Osteocyte (in vitro differentiated cells): ENCODE measurements around the gene ACBD4. TPM values are rescaled to one million over a fixed set of nuclear protein-coding genes. Genes with fewer than 3 reads are reported as not detected.

Experiments used
- DNase-seq: peaks from one replicate; pipeline ENCODE4 v3.0.0; 2021; ENCODE audit warnings: mixed read lengths; ENCODE audit not compliant: unreplicated experiment; ENCODE audit errors: extremely low spot score
- H3K27ac Mint-ChIP-seq: one replicate; pipeline ENCODE4 v1.8.0; 2021; ENCODE audit warnings: mild to moderate bottlenecking, mixed read lengths; ENCODE audit not compliant: unreplicated experiment
- H3K27me3 Mint-ChIP-seq: one replicate; pipeline ENCODE4 v1.8.0; 2021; ENCODE audit warnings: mixed read lengths; ENCODE audit not compliant: unreplicated experiment
- H3K36me3 Mint-ChIP-seq: one replicate; pipeline ENCODE4 v1.8.0; 2021; ENCODE audit warnings: mixed read lengths; ENCODE audit not compliant: unreplicated experiment
- H3K4me1 Mint-ChIP-seq: one replicate; pipeline ENCODE4 v1.8.0; 2021; ENCODE audit warnings: mixed read lengths; ENCODE audit not compliant: unreplicated experiment
- H3K4me3 Mint-ChIP-seq: one replicate; pipeline ENCODE4 v1.8.0; 2021; ENCODE audit warnings: mild to moderate bottlenecking, moderate library complexity, mixed read lengths; ENCODE audit not compliant: unreplicated experiment
- H3K9me3 Mint-ChIP-seq: one replicate; pipeline ENCODE4 v1.8.0; 2021; ENCODE audit warnings: mixed read lengths; ENCODE audit not compliant: unreplicated experiment
- total RNA-seq: library from RNA; stranded (reverse); gene quantifications from 2 replicates; pipeline ENCODE4 v1.2.1, GENCODE V29; 2021
- TF ChIP-seq, protein P1 (sequence below): fragments of 200-600 bp; sonication (generic); IDR thresholded peaks from 2 replicates; pipeline ENCODE4 v1.5.0; 2021; ENCODE audit warnings: antibody characterized with exemption, mild to moderate bottlenecking, moderate library complexity

Gene ACBD4
- total RNA-seq, 1 donor from 2014 or later = 8.1 TPM

DNA sequence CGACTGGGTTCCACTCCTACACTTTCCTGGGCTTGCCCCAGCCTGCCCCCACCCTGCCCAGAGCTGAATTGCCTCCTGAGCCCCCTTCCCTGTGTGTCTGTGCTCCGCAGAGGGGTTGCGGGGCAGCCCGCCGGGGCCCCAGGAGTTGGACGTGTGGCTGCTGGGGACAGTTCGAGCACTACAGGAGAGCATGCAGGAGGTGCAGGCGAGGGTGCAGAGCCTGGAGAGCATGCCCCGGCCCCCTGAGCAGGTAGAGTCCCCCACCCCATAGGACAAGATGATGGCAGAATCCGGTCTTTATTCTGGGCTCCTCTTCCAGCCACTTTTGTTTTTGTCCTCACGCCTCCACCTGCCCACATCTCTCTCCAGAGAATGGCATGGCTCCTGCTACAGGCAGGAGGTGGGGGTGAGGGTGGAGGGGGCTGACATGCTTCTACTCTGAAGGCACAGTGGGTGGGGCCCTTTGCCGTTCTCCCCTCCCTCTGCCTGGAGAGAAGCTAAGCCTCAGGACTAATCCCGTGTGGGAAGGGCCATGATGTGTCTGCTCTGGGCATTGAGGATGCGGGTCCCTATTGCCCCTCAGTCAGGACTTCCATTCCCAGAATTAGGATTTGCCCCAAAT lies 3.5 kb downstream of the ACBD4 start:
- Mint-ChIP-seq H3K4me3 (no peak overlapping the region), H3K9me3 (no peaks in the 10 kb centered on the region), H3K36me3 (no peaks in the 10 kb centered on the region), H3K4me1 (peaks cover 13% of the 10 kb centered on the region), H3K27me3 (no peaks in the 10 kb centered on the region), H3K27ac (no peak overlapping the region)
- no peak for DNase-seq
- TF ChIP-seq, protein P1, sequence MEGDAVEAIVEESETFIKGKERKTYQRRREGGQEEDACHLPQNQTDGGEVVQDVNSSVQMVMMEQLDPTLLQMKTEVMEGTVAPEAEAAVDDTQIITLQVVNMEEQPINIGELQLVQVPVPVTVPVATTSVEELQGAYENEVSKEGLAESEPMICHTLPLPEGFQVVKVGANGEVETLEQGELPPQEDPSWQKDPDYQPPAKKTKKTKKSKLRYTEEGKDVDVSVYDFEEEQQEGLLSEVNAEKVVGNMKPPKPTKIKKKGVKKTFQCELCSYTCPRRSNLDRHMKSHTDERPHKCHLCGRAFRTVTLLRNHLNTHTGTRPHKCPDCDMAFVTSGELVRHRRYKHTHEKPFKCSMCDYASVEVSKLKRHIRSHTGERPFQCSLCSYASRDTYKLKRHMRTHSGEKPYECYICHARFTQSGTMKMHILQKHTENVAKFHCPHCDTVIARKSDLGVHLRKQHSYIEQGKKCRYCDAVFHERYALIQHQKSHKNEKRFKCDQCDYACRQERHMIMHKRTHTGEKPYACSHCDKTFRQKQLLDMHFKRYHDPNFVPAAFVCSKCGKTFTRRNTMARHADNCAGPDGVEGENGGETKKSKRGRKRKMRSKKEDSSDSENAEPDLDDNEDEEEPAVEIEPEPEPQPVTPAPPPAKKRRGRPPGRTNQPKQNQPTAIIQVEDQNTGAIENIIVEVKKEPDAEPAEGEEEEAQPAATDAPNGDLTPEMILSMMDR = no peak

DNA sequence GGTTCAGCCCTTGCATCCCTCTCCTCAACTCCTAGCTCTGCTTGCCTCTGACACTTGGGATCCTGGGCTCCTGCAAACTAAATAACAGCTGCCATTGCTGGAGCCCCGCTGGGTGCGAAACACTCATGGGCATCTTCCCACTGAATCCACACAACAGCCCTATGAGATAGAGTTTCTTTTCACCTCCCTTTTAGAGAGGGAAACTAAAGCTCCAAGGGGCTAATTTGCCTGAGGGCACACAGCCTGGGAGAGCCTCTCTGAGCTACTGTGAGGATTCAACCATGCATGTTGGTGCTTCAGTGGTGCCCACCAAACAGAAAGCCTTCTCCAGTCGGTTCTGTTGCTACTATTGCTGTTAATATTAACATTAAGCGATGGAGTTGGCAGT lies 4.0 kb downstream of the ACBD4 start:
- no peak overlapping the region for H3K27ac Mint-ChIP-seq
- H3K36me3 Mint-ChIP-seq = no peaks in the 10 kb centered on the region
- no peaks in the 10 kb centered on the region for H3K27me3 Mint-ChIP-seq
- H3K9me3 Mint-ChIP-seq = no peaks in the 10 kb centered on the region
- H3K4me1 Mint-ChIP-seq = peaks cover 13% of the 10 kb centered on the region
- H3K4me3 Mint-ChIP-seq = no peak overlapping the region
- TF ChIP-seq, protein P1 = no peak
- no peak for DNase-seq

DNA sequence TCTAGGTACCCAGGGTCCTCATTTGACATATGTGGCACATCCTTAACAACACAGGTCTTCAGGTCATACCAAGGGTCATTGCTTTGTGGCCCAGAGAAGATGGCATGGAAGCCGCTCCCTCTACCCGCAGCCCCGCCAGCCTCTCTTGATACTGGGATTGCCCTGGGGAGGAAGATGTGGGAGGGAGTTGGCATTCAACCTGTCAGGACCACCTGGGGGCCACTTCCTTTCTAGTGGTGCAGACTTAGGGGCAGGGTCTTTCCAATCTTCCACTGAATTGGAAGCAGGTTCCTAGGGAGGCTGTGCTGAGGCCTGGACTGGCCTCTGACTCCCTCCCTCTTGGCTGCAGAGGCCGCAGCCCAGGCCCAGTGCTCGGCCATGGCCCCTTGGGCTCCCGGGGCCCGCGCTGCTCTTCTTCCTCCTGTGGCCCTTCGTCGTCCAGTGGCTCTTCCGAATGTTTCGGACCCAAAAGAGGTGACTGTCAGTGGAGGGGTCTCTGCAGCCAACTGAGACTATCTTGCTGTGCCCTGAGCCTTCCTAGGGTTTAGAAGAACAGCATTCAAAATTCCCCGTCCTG lies 7.7 kb downstream of the ACBD4 start:
- H3K36me3 Mint-ChIP-seq = no peaks in the 10 kb centered on the region
- peaks cover 16% of the 10 kb centered on the region for H3K4me1 Mint-ChIP-seq
- no peaks in the 10 kb centered on the region for H3K9me3 Mint-ChIP-seq
- TF ChIP-seq, protein P1 = no peak
- H3K27me3 Mint-ChIP-seq = no peaks in the 10 kb centered on the region
- no peak overlapping the region for H3K4me3 Mint-ChIP-seq
- no peak overlapping the region for H3K27ac Mint-ChIP-seq
- no peak for DNase-seq

DNA sequence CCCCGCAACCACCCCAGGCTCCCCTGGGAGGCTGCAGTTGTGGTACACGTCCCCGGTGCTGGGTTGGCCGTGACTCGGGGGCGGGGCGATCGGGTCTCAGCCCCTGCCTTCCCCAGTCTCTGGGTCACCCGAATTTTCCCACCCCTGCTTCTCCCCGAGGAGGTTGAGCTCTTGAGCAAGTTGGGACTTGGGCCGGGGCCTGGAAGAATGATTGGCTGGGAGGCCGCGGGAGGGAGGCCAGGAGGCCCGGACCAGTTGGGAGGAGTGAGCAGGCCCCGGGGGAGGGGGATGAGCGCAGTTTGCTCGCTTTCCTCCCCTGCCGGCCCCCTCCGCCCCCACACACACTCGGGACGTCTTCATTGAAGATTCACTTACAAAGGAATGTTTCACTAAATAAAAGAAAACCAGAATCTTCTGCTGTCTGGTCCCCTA lies 8.3 kb downstream of the ACBD4 start:
- Mint-ChIP-seq H3K4me1 (peaks cover 16% of the 10 kb centered on the region), H3K4me3 (no peak overlapping the region), H3K36me3 (no peaks in the 10 kb centered on the region), H3K27me3 (no peaks in the 10 kb centered on the region), H3K9me3 (no peaks in the 10 kb centered on the region), H3K27ac (no peak overlapping the region)
- DNase-seq = no peak
- TF ChIP-seq, protein P1 = no peak

DNA sequence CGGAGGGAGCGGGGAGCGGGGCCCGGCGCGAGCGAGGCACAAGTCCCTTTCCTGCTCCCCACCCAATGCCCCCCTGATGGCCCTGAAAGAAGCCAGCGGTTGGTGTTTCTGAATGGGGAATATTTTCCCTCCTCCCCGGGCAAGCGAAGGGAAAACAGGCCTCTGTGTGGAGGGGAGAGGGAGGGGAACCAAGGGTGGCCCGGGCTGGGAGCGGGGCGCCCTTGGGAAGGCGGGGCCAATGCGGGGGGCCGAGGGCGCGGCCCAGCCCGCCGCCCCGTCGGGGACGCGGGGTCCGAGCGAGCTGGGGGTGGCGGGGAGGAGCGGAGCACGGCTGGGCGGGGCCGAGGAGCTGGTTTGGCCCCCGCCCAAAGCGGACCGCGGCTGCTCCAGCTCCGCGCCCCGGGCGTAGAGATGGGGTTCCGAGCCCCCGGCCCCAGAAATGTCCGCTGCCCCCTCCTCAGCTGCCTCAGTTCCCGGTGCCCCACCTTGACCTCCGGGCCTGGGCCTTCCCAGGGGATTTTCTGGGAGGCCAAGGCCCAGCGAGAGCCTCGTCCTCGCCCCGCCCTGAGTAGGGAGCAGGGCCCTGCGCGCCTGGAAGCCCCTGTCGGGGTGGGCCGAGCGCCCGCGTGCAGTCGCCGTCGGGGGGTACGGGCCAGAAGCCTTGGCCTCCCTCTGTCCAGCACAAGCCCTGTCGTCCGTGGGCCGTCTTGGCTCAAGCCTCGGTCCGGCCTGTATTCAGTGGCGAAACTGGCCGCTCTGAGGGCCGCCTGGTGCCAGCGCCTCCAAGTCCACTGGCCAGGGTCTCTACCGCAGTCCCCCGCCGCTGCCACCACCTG lies 8.9 kb downstream of the ACBD4 start:
- H3K4me3 Mint-ChIP-seq = no peak overlapping the region
- DNase-seq = no peak
- no peaks in the 10 kb centered on the region for H3K9me3 Mint-ChIP-seq
- H3K4me1 Mint-ChIP-seq = peaks cover 16% of the 10 kb centered on the region
- no peak overlapping the region for H3K27ac Mint-ChIP-seq
- TF ChIP-seq, protein P1 = no peak
- no peaks in the 10 kb centered on the region for H3K27me3 Mint-ChIP-seq
- H3K36me3 Mint-ChIP-seq = no peaks in the 10 kb centered on the region
